H1 (cell line): ENCODE measurements around the gene EIF2S1.

Experiments
- ATF2 ChIP-seq: IDR thresholded peaks from 2 replicates; pipeline ENCODE4 v1.6.1; 2012; ENCODE audit warnings: low read length, inconsistent platforms
- BACH1 ChIP-seq: IDR thresholded peaks from 2 replicates; pipeline ENCODE4 v1.6.1; 2012; ENCODE audit warnings: low read length, improper control_type of control experiment
- CTCF ChIP-seq, 3 experiments: IDR thresholded peaks; 1 replicate in 2 of 3; 2 replicates in 1 of 3; pipeline versions ENCODE4 v1.5.1 to v1.6.1; 2011; ENCODE audit warnings: low read length in 3 of 3, mild to moderate bottlenecking in 3 of 3, inconsistent platforms in 2 of 3, low read depth in 1 of 3, moderate library complexity in 1 of 3; ENCODE audit not compliant: insufficient read depth in 1 of 3; ENCODE audit errors: control extremely low read depth in 1 of 3
- GABPA ChIP-seq: IDR thresholded peaks from 2 replicates; pipeline ENCODE4 v1.6.1; 2011; ENCODE audit warnings: mild to moderate bottlenecking, low read length, moderate library complexity, borderline replicate concordance; ENCODE audit not compliant: insufficient read depth
- HDAC6 ChIP-seq: IDR thresholded peaks from one replicate; pipeline ENCODE4 v1.7.1; 2012; ENCODE audit warnings: low read depth, mild to moderate bottlenecking, inconsistent platforms, low read length, moderate library complexity
- JUN ChIP-seq: IDR thresholded peaks from 2 replicates; pipeline ENCODE4 v1.6.1; 2011; ENCODE audit warnings: low read depth, mild to moderate bottlenecking, improper control_type of control experiment, low read length
- POLR2A ChIP-seq, 2 experiments: IDR thresholded peaks; 1 replicate in 1 of 2; 2 replicates in 1 of 2; pipeline ENCODE4 v1.6.1; 2011; ENCODE audit warnings: low read depth in 2 of 2, low read length in 2 of 2, mild to moderate bottlenecking in 2 of 2; ENCODE audit errors: control extremely low read depth in 1 of 2
- POLR2AphosphoS5 ChIP-seq: IDR thresholded peaks from 2 replicates; pipeline ENCODE4 v1.6.1; 2011; ENCODE audit warnings: low read depth, low read length
- RAD21 ChIP-seq, 2 experiments: IDR thresholded peaks in 1 of 2; conservative IDR thresholded peaks in 1 of 2; 2 replicates each; pipeline ENCODE4 v1.6.1; 2011; ENCODE audit warnings: low read depth in 2 of 2, low read length in 2 of 2, improper control_type of control experiment in 1 of 2, inconsistent platforms in 1 of 2, mild to moderate bottlenecking in 1 of 2, moderate library complexity in 1 of 2
- RFX5 ChIP-seq: IDR thresholded peaks from 2 replicates; pipeline ENCODE4 v1.6.1; 2011; ENCODE audit warnings: low read depth, low read length, improper control_type of control experiment, borderline replicate concordance
- TAF1 ChIP-seq: IDR thresholded peaks from 2 replicates; pipeline ENCODE4 v1.6.1; 2011; ENCODE audit warnings: mild to moderate bottlenecking, low read depth, low read length
- YY1 ChIP-seq: IDR thresholded peaks from 2 replicates; pipeline ENCODE4 v1.6.1; 2011; ENCODE audit warnings: low read depth, mild to moderate bottlenecking, low read length

GRCh38 chr14:67391268-67391667, 31.1 kb downstream of the EIF2S1 start:
- no peak for TF ChIP-seq TAF1
- TF ChIP-seq POLR2AphosphoS5: no peak
- TF ChIP-seq ATF2: no peak
- TF ChIP-seq HDAC6: no peak
- no peak for TF ChIP-seq POLR2A (IDR thresholded peaks at IDR 0.05; ENCODE audit: control extremely low read depth in 1 of 2, low read depth in 2 of 2, low read length in 2 of 2)
- no peak for TF ChIP-seq JUN
- no peak for TF ChIP-seq CTCF (IDR thresholded peaks at IDR 0.05; ENCODE audit: control extremely low read depth in 1 of 3, insufficient read depth in 1 of 3, low read depth in 1 of 3, low read length in 3 of 3)
- TF ChIP-seq BACH1: no peak
- no peak for TF ChIP-seq RFX5
- no peak for TF ChIP-seq RAD21 (IDR thresholded peaks at IDR 0.05 in 1 of 2, conservative IDR thresholded peaks at IDR 0.05 in 1 of 2; ENCODE audit: low read depth in 2 of 2, low read length in 2 of 2)
- no peak for TF ChIP-seq GABPA
- no peak for TF ChIP-seq YY1
